ENCODE data around the gene ATP5F1E.

DNA sequence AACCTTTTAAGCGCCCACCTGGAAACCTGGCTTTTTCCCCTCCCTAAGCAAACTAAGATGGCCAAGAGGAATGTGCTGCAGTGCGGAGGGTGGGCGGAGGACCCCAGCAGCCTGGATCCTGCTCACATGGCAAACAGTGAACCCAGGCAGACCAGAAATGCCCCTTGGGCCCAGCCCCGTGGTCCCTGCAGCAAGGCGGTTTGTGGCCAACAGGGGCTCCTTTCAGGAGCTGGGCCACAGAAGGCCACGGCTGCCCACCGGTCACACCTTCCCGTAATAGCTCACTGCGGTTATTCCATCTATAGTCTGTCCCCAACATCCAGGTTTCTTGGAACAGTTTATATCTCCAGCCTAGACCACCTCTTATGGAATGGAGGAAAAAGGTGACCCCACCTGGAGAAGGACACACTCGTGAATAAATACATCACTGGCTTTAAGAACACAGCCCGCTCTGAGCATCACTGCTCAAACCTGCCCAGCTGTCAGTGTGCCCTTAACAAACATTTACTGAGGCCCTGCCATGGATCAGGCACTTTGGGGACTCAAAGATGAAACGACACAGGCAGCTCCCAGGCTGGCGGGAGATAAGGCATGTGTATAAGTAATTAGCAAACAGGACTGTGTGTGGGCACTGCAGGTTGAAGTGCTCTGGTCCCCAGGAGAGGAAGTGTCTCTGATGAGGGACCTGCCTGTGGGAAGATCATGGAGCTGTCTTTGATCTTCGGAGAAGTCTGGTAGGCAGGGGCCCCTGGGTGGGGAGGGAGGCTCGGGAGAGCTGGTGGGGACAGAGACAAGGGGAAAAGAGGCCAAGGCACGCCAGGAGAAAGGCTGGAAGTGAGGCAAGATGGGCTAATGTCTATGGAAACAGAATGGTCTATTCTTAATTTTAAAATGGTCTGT lies 16.1 kb downstream of the ATP5F1E start:
- TF ChIP-seq, protein P1, sequence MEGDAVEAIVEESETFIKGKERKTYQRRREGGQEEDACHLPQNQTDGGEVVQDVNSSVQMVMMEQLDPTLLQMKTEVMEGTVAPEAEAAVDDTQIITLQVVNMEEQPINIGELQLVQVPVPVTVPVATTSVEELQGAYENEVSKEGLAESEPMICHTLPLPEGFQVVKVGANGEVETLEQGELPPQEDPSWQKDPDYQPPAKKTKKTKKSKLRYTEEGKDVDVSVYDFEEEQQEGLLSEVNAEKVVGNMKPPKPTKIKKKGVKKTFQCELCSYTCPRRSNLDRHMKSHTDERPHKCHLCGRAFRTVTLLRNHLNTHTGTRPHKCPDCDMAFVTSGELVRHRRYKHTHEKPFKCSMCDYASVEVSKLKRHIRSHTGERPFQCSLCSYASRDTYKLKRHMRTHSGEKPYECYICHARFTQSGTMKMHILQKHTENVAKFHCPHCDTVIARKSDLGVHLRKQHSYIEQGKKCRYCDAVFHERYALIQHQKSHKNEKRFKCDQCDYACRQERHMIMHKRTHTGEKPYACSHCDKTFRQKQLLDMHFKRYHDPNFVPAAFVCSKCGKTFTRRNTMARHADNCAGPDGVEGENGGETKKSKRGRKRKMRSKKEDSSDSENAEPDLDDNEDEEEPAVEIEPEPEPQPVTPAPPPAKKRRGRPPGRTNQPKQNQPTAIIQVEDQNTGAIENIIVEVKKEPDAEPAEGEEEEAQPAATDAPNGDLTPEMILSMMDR (conservative IDR thresholded peaks at IDR 0.05; ENCODE audit: low read length): no peak
- TF ChIP-seq EZH2phosphoT487 (IDR thresholded peaks at IDR 0.05; ENCODE audit: borderline replicate concordance): no peak
